OCI-LY1 (cell line): ENCODE measurements around the gene DIAPH2.

Experiments
- CTCF ChIP-seq: fragments of 200-600 bp; sonication (generic), shearing (Covaris generic); IDR thresholded peaks from 2 replicates; pipeline ENCODE4 v1.5.1; 2017; ENCODE audit warnings: mild to moderate bottlenecking, antibody characterized with exemption, low read length, moderate library complexity, mixed read lengths
- EZH2 ChIP-seq: fragments of 200-600 bp; sonication (generic), shearing (Covaris generic); IDR thresholded peaks from 2 replicates; pipeline ENCODE4 v1.8.0; 2017; ENCODE audit warnings: borderline replicate concordance, mixed run types, mild to moderate bottlenecking, antibody characterized with exemption, low read length, moderate library complexity, mixed read lengths

DNA sequence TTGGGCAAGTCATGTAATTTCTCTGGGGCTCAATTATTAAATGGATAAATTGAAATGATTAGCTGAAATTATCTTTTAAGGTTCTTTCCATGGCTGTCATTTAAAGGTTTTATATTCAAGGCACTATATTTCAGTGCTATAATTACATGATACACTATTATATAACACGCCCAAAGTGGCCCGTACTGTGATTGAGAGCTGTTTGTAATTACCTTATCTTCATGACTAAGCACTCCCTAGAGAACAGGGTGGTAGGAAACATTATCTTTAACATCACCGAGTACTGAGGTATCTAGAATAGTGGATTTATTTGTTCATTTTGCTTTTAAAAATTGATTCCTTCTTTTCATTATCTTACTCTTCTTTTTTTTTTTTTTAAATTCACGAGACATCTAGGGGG is 79.0 kb downstream of the DIAPH2 start:
- no peak for TF ChIP-seq CTCF
- TF ChIP-seq EZH2 = no peak
